H9 (cell line): ENCODE data around the gene PRPF38B. TPM values are rescaled to one million over a fixed set of nuclear protein-coding genes. Genes with fewer than 3 reads are reported as not detected.

Experiments
- DNase-seq: peaks from one replicate; pipeline ENCODE4 v3.0.0-alpha.2; 2017
- H2AFZ ChIP-seq: one replicate; pipeline ENCODE4 v1.6.1; 2013; ENCODE audit warnings: mild to moderate bottlenecking, low read length, control low read depth, moderate library complexity
- H2AK5ac ChIP-seq: 2 replicates; pipeline ENCODE4 v1.6.1; 2013; ENCODE audit warnings: low read length, control low read depth, mixed read lengths; ENCODE audit not compliant: insufficient read length
- H2BK120ac ChIP-seq: one replicate; pipeline ENCODE4 v1.6.1; 2013; ENCODE audit warnings: low read depth, mild to moderate bottlenecking, low read length, control low read depth, inconsistent platforms; ENCODE audit not compliant: poor library complexity, severe bottlenecking
- H2BK12ac ChIP-seq: 2 replicates; pipeline ENCODE4 v1.6.1; 2013; ENCODE audit warnings: low read length, control low read depth, mixed read lengths, low read depth; ENCODE audit not compliant: insufficient read length
- H2BK15ac ChIP-seq: 2 replicates; pipeline ENCODE4 v1.6.1; 2013; ENCODE audit warnings: low read depth, low read length, control low read depth
- H2BK20ac ChIP-seq: one replicate; pipeline ENCODE4 v1.6.1; 2013; ENCODE audit warnings: low read depth, mild to moderate bottlenecking, low read length, control low read depth, inconsistent platforms; ENCODE audit not compliant: poor library complexity, severe bottlenecking
- H2BK5ac ChIP-seq: 2 replicates; pipeline ENCODE4 v1.6.1; 2013; ENCODE audit warnings: low read length, control low read depth, mixed read lengths; ENCODE audit not compliant: insufficient read length
- H3K14ac ChIP-seq: 2 replicates; pipeline ENCODE4 v1.6.1; 2013; ENCODE audit warnings: low read length, control low read depth; ENCODE audit not compliant: insufficient read depth
- H3K18ac ChIP-seq: 2 replicates; pipeline ENCODE4 v1.6.1; 2013; ENCODE audit warnings: low read depth, mild to moderate bottlenecking, mixed read lengths, low read length, control low read depth; ENCODE audit not compliant: insufficient read length
- H3K23ac ChIP-seq: 2 replicates; pipeline ENCODE4 v1.6.1; 2013; ENCODE audit warnings: low read length, control low read depth, mixed read lengths, low read depth; ENCODE audit not compliant: insufficient read length
- H3K23me2 ChIP-seq: 2 replicates; pipeline ENCODE4 v1.6.1; 2013; ENCODE audit warnings: low read depth, mild to moderate bottlenecking, mixed read lengths, low read length, control low read depth; ENCODE audit not compliant: insufficient read length, poor library complexity, severe bottlenecking
- H3K27ac ChIP-seq: 2 replicates; pipeline ENCODE4 v1.5.1; 2013; ENCODE audit warnings: low read length, control low read depth, mixed read lengths, low read depth; ENCODE audit not compliant: insufficient read length
- H3K27me3 ChIP-seq: 2 replicates; pipeline ENCODE4 v1.6.1; 2013; ENCODE audit warnings: low read length, control low read depth, inconsistent platforms; ENCODE audit not compliant: insufficient read depth
- H3K4ac ChIP-seq: 2 replicates; pipeline ENCODE4 v1.6.1; 2013; ENCODE audit warnings: low read depth, mild to moderate bottlenecking, control low read depth, inconsistent platforms, low read length, moderate library complexity
- H3K4me1 ChIP-seq: 2 replicates; pipeline ENCODE4 v1.6.1; 2013; ENCODE audit warnings: low read length, control low read depth, inconsistent platforms; ENCODE audit not compliant: insufficient read depth
- H3K4me2 ChIP-seq: 2 replicates; pipeline ENCODE4 v1.6.1; 2013; ENCODE audit warnings: low read length, control low read depth, mixed read lengths; ENCODE audit not compliant: insufficient read length, insufficient read depth
- H3K56ac ChIP-seq: 2 replicates; pipeline ENCODE4 v1.6.1; 2013; ENCODE audit warnings: low read depth, mild to moderate bottlenecking, mixed read lengths, low read length, control low read depth; ENCODE audit not compliant: insufficient read length
- H3K79me1 ChIP-seq: 2 replicates; pipeline ENCODE4 v1.6.1; 2013; ENCODE audit warnings: low read depth, mild to moderate bottlenecking, moderate library complexity, low read length, control low read depth, inconsistent platforms; ENCODE audit not compliant: insufficient read depth, poor library complexity, severe bottlenecking
- H3K79me2 ChIP-seq: 2 replicates; pipeline ENCODE4 v1.6.1; 2013; ENCODE audit warnings: low read length, control low read depth, inconsistent platforms; ENCODE audit not compliant: insufficient read depth
- H3K9ac ChIP-seq: 2 replicates; pipeline ENCODE4 v1.6.1; 2013; ENCODE audit warnings: low read length, control low read depth, mixed read lengths; ENCODE audit not compliant: insufficient read length; ENCODE audit errors: extremely low read depth
- H3K9me3 ChIP-seq: one replicate; pipeline ENCODE4 v1.6.1; 2013; ENCODE audit warnings: low read depth, low read length, inconsistent platforms; ENCODE audit not compliant: control insufficient read depth
- H3T11ph ChIP-seq: one replicate; pipeline ENCODE4 v1.6.1; 2013; ENCODE audit warnings: mild to moderate bottlenecking, low read length, control low read depth, inconsistent platforms
- H4K20me1 ChIP-seq: one replicate; pipeline ENCODE4 v1.6.1; 2013; ENCODE audit not compliant: control insufficient read depth, insufficient read length, insufficient read depth
- H4K5ac ChIP-seq: 2 replicates; pipeline ENCODE4 v1.6.1; 2013; ENCODE audit warnings: low read depth, mild to moderate bottlenecking, mixed read lengths, low read length, control low read depth; ENCODE audit not compliant: insufficient read length
- H4K8ac ChIP-seq: replicated peaks from 2 replicates; pipeline ENCODE4 v1.6.1; 2013; ENCODE audit warnings: low read length, control low read depth, mixed read lengths, low read depth; ENCODE audit not compliant: insufficient read length
- H4K91ac ChIP-seq: 2 replicates; pipeline ENCODE4 v1.6.1; 2013; ENCODE audit warnings: low read depth, mild to moderate bottlenecking, moderate library complexity, mixed read lengths, low read length, control low read depth; ENCODE audit not compliant: insufficient read length
- H3K27ac Mint-ChIP-seq, 3 experiments: 2 replicates in 2 of 3; 3 replicates in 1 of 3; pipeline ENCODE4 v1.8.0; 2020 to 2021; ENCODE audit warnings: mixed read lengths in 3 of 3, mild to moderate bottlenecking in 1 of 3, moderate library complexity in 1 of 3
- H3K27me3 Mint-ChIP-seq: 2 replicates; pipeline ENCODE4 v1.8.0; 2021; ENCODE audit warnings: low read depth, mild to moderate bottlenecking, moderate library complexity, mixed read lengths
- H3K36me3 Mint-ChIP-seq, 3 experiments: 2 replicates in 2 of 3; 3 replicates in 1 of 3; pipeline ENCODE4 v1.8.0; 2020 to 2021; ENCODE audit warnings: low read depth in 3 of 3, mixed read lengths in 3 of 3; ENCODE audit not compliant: insufficient read depth in 1 of 3
- H3K4me1 Mint-ChIP-seq, 2 experiments: 2 replicates each; pipeline ENCODE4 v1.8.0; 2020; ENCODE audit warnings: mixed read lengths in 2 of 2
- H3K4me3 Mint-ChIP-seq, 2 experiments: 2 replicates in 1 of 2; 3 replicates in 1 of 2; pipeline ENCODE4 v1.8.0; 2020 to 2021; ENCODE audit warnings: mild to moderate bottlenecking in 2 of 2, mixed read lengths in 2 of 2, moderate library complexity in 1 of 2
- H3K9me3 Mint-ChIP-seq, 2 experiments: 2 replicates in 1 of 2; 3 replicates in 1 of 2; pipeline ENCODE4 v1.8.0; 2020; ENCODE audit warnings: mild to moderate bottlenecking in 2 of 2, mixed read lengths in 2 of 2, moderate library complexity in 1 of 2
- CTCF ChIP-seq: fragments of 200-600 bp; sonication (generic); conservative IDR thresholded peaks from 3 replicates; pipeline ENCODE4 v1.8.0; 2021; ENCODE audit warnings: antibody characterized with exemption, mild to moderate bottlenecking
- WGBS: extraction: QIAGEN DNeasy Blood & Tissue Kit; methylation state at CpG from one replicate; pipeline ENCODE4 v1.1.7; 2013; ENCODE audit warnings: missing lambda C conversion rate, low lambda C conversion rate, mixed read lengths; ENCODE audit not compliant: insufficient read length; ENCODE audit errors: extremely low coverage; 5-methylcytosine and 5-hydroxymethylcytosine counted together
- total RNA-seq: library from RNA; stranded (reverse); gene quantifications from 2 replicates; pipeline ENCODE4 v1.2.1, GENCODE V29; 2021

The PRPF38B gene
- total RNA-seq, 1 experiment from 2014 or later, result 60.0 TPM

DNA sequence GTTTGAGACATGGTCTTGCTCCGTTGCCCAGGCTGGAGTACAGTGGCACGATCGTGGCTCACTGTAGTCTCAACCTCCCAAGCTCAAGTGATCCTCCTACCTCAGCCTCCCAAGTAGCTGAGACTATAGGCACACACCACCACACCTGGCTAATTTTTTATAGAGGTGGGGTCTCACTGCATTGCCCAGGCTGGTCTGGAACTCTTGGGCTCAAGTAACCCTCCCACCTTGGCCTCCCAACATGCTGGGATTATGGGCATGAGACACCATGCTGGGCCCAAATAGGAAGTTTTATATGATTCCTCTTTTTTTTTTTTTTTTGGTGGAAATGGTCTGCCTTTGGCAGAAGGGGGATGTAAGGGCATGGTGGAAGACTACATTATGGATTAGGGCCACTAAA lies 14.5 kb downstream of the PRPF38B start:
- Mint-ChIP-seq H3K27me3 (peaks cover 1% of the 10 kb centered on the region), H3K4me1 (peaks cover 0 to 6% of the 10 kb centered on the region in 2 experiments; a peak in 2 of 4 replicates), H3K9me3 (no peaks in the 10 kb centered on the region), H3K4me3 (no peak overlapping the region), H3K27ac (no peak overlapping the region), H3K36me3 (peaks cover 0 to 9% (median 0%) of the 10 kb centered on the region in 3 experiments; a peak in 2 of 7 replicates)
- WGBS, result no CpG with 5 or more reads among the region's 3 CpGs
- Histone ChIP-seq H4K20me1 (no peaks in the 10 kb centered on the region), H4K5ac (no peak overlapping the region), H2BK20ac (no peak overlapping the region), H2AK5ac (no peak overlapping the region), H3T11ph (no peak overlapping the region), H3K18ac (no peak overlapping the region), H2BK15ac (no peak overlapping the region), H3K79me2 (no peaks in the 10 kb centered on the region), H3K56ac (no peak overlapping the region), H3K27ac (no peak overlapping the region), H3K23me2 (no peaks in the 10 kb centered on the region), H2BK5ac (no peak overlapping the region), H3K14ac (no peak overlapping the region), H2AFZ (no peak overlapping the region), H4K91ac (no peak overlapping the region), H3K4me2 (no peak overlapping the region), H2BK120ac (no peak overlapping the region), H3K4me1 (no peaks in the 10 kb centered on the region), H4K8ac (no peak overlapping the region), H2BK12ac (no peak overlapping the region), H3K4ac (no peak overlapping the region), H3K23ac (no peak overlapping the region), H3K9ac (no peak overlapping the region), H3K79me1 (no peaks in the 10 kb centered on the region), H3K9me3 (no peaks in the 10 kb centered on the region), H3K27me3 (no peaks in the 10 kb centered on the region)
- no peak for DNase-seq
- no peak for TF ChIP-seq CTCF
